ENCODE results near the gene STX18. TPM values are rescaled to one million over a fixed set of nuclear protein-coding genes. Genes with fewer than 3 reads are reported as not detected.
A peak's percentile ranks its signal among the peaks of the same experiment; 100 is the strongest.

The STX18 gene
- total RNA-seq, 1 experiment from 2014 or later: 20.9 TPM

GRCh38 chr4:4379540-4380087 lies 162.2 kb downstream of the STX18 start:
- Histone ChIP-seq H3K4ac (ENCODE audit: low read depth, low read length) (no peak overlapping the region), H3K79me1 (ENCODE audit: insufficient read depth, low read depth, low read length, poor library complexity, severe bottlenecking) (no peaks in the 10 kb centered on the region), H4K20me1 (ENCODE audit: control insufficient read depth, insufficient read depth, insufficient read length) (no peaks in the 10 kb centered on the region), H2BK120ac (ENCODE audit: low read depth, low read length, poor library complexity, severe bottlenecking) (no peak overlapping the region), H3K79me2 (ENCODE audit: insufficient read depth, low read length) (no peaks in the 10 kb centered on the region), H3K23ac (ENCODE audit: insufficient read length, low read depth, low read length) (no peak overlapping the region), H2AFZ (ENCODE audit: low read length) (no peak overlapping the region), H2BK12ac (ENCODE audit: insufficient read length, low read depth, low read length) (no peak overlapping the region), H2BK5ac (ENCODE audit: insufficient read length, low read length) (no peak overlapping the region), H3K23me2 (ENCODE audit: insufficient read length, low read depth, low read length, poor library complexity, severe bottlenecking) (no peaks in the 10 kb centered on the region), H2BK20ac (ENCODE audit: low read depth, low read length, poor library complexity, severe bottlenecking) (no peak overlapping the region), H3K9ac (ENCODE audit: extremely low read depth, insufficient read length, low read length) (no peak overlapping the region), H3T11ph (ENCODE audit: low read length) (no peak overlapping the region), H2AK5ac (ENCODE audit: insufficient read length, low read length) (no peak overlapping the region), H3K18ac (ENCODE audit: insufficient read length, low read depth, low read length) (no peak overlapping the region), H3K4me1 (ENCODE audit: insufficient read depth, low read length) (peaks cover 2% of the 10 kb centered on the region; the same call in 1 of the 2 replicates), H3K14ac (ENCODE audit: insufficient read depth, low read length) (no peak overlapping the region; the same call in 1 of the 2 replicates), H4K5ac (ENCODE audit: insufficient read length, low read depth, low read length) (no peak overlapping the region), H4K8ac (replicated peaks; ENCODE audit: insufficient read length, low read depth, low read length) (no peak overlapping the region), H3K56ac (ENCODE audit: insufficient read length, low read depth, low read length) (no peak overlapping the region), H2BK15ac (ENCODE audit: low read depth, low read length) (no peak overlapping the region), H3K27me3 (ENCODE audit: insufficient read depth, low read length) (no peaks in the 10 kb centered on the region), H3K27ac (ENCODE audit: insufficient read length, low read depth, low read length) (no peak overlapping the region), H3K9me3 (ENCODE audit: control insufficient read depth, low read depth, low read length) (no peaks in the 10 kb centered on the region), H4K91ac (ENCODE audit: insufficient read length, low read depth, low read length) (no peak overlapping the region), H3K4me2 (ENCODE audit: insufficient read depth, insufficient read length, low read length) (no peak overlapping the region)
- no peak for DNase-seq
- H3K9me3 Mint-ChIP-seq: peaks cover under 1 to 3% of the 10 kb centered on the region in 2 experiments; a peak in 3 of 5 replicates
- peaks cover 63% of the 10 kb centered on the region for H3K27me3 Mint-ChIP-seq (ENCODE audit: low read depth)
- H3K36me3 Mint-ChIP-seq (ENCODE audit: insufficient read depth in 1 of 3, low read depth in 3 of 3): no peaks in the 10 kb centered on the region
- no peak overlapping the region for H3K4me3 Mint-ChIP-seq
- WGBS (ENCODE audit: extremely low coverage, insufficient read length, low lambda C conversion rate): no CpG with 5 or more reads among the region's 6 CpGs
- H3K4me1 Mint-ChIP-seq: peaks cover 16 to 21% of the 10 kb centered on the region in 2 experiments
- peak; percentile 23; the same call in 1 of the 3 replicates for TF ChIP-seq CTCF (conservative IDR thresholded peaks at IDR 0.05)
- H3K27ac Mint-ChIP-seq: no peak overlapping the region
